NCI-H2081 treated with DMSO at 0.1 percent for 48 hours (cell line): Measurements from ENCODE around the gene HNRNPC.
A peak's percentile ranks its signal among the peaks of the same experiment; 100 is the strongest.
"Not testable (repeated sequence)": the region's sequence is repeated elsewhere in the genome, so short reads cannot be mapped to it uniquely, and the experiment has no call there.

Experiments used
- DNase-seq: peaks from one replicate; lab custom pipeline; 2025; lab: John Stamatoyannopoulos, UW

HNRNPC gene

GRCh38 chr14:21269252-21270046 lies at the start of gene HNRNPC:
Gene HNRNPC (minus strand): TSS chr14:21269442. CDS start chr14:21234193, 35,249 bp downstream.
- DNase-seq: peak; percentile 100

GRCh38 chr14:21317398-21317797 lies 48.2 kb upstream of the HNRNPC start:
- no peak for DNase-seq

GRCh38 chr14:21313512-21313911 lies 44.3 kb upstream of the HNRNPC start:
- DNase-seq: no peak

- DNase-seq: no peak
Observed at GRCh38 chr14:21311614-21312013, 42.4 kb upstream of the HNRNPC start.

GRCh38 chr14:21309956-21310355 lies 40.7 kb upstream of the HNRNPC start:
- no peak for DNase-seq

- DNase-seq: no peak
Observed at GRCh38 chr14:21309238-21309636, 40.0 kb upstream of the HNRNPC start.

GRCh38 chr14:21308479-21309237 lies 39.4 kb upstream of the HNRNPC start:
- DNase-seq: peak; percentile 91

- DNase-seq: no peak
Observed at GRCh38 chr14:21308132-21308478, 38.9 kb upstream of the HNRNPC start.

GRCh38 chr14:21307637-21308036 lies 38.4 kb upstream of the HNRNPC start:
- DNase-seq: no peak

GRCh38 chr14:21302836-21303140 lies 33.5 kb upstream of the HNRNPC start:
- not testable (repeated sequence) for DNase-seq

GRCh38 chr14:21302013-21302835 lies 33.0 kb upstream of the HNRNPC start:
- no peak for DNase-seq

- no peak for DNase-seq
Observed at GRCh38 chr14:21300892-21301291, 31.6 kb upstream of the HNRNPC start.

GRCh38 chr14:21299562-21300130 lies 30.4 kb upstream of the HNRNPC start:
- no peak for DNase-seq

- no peak for DNase-seq
Observed at GRCh38 chr14:21298358-21298757, 29.1 kb upstream of the HNRNPC start.

- not testable (repeated sequence) for DNase-seq
Observed at GRCh38 chr14:21294026-21294425, 24.8 kb upstream of the HNRNPC start.

GRCh38 chr14:21287168-21287567 lies 17.9 kb upstream of the HNRNPC start:
- DNase-seq: no peak

GRCh38 chr14:21286516-21286915 lies 17.3 kb upstream of the HNRNPC start:
- not testable (repeated sequence) for DNase-seq

- DNase-seq: not testable (repeated sequence)
Observed at GRCh38 chr14:21281917-21282316, 12.7 kb upstream of the HNRNPC start.

GRCh38 chr14:21279783-21280182 lies 10.5 kb upstream of the HNRNPC start, which contains the start of gene RPGRIP1:
Gene RPGRIP1 (plus strand): TSS chr14:21280083. CDS start chr14:21287977, 7,894 bp downstream.
- no peak for DNase-seq

GRCh38 chr14:21278632-21279031 lies 9.4 kb upstream of the HNRNPC start:
- DNase-seq: no peak

- no peak for DNase-seq
Observed at GRCh38 chr14:21275261-21275858, 6.1 kb upstream of the HNRNPC start.

- DNase-seq: not testable (repeated sequence)
Observed at GRCh38 chr14:21272661-21273060, 3.4 kb upstream of the HNRNPC start.
